ENCODE measurements around the gene RPUSD1. TPM values are rescaled to one million over a fixed set of nuclear protein-coding genes. Genes with fewer than 3 reads are reported as not detected.

RPUSD1 gene
- total and polyA plus RNA-seq, 2 of the 13 experiments (the other 11 are each of a cell fraction or from before 2014, with no cell fraction given) = 13.1 to 26.2 TPM

DNA sequence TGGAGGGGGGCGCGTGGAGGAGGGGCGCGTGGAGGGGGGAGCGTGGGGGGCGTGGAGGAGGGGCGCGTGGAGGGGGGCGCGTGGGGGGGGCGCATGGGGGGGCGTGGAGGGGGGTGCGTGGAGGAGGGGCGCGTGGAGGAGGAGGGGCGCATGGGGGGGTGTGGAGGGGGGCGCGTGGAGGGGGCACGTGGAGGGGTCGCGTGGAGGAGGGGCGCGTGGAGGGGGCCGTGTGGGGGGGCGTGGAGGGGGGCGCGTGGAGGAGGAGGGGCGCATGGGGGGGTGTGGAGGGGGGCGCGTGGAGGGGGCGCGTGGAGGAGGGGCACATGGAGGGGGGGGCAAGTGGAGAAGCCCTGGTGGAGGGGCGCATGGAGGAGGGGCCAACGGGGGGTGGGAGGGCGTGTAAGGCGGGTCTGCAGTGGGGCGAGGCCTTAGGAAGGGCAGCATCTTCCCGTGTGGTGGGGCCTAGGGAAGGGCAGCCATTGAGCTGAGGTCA lies 20.4 kb downstream of the RPUSD1 start (continued):
- TF ChIP-seq, protein P1, sequence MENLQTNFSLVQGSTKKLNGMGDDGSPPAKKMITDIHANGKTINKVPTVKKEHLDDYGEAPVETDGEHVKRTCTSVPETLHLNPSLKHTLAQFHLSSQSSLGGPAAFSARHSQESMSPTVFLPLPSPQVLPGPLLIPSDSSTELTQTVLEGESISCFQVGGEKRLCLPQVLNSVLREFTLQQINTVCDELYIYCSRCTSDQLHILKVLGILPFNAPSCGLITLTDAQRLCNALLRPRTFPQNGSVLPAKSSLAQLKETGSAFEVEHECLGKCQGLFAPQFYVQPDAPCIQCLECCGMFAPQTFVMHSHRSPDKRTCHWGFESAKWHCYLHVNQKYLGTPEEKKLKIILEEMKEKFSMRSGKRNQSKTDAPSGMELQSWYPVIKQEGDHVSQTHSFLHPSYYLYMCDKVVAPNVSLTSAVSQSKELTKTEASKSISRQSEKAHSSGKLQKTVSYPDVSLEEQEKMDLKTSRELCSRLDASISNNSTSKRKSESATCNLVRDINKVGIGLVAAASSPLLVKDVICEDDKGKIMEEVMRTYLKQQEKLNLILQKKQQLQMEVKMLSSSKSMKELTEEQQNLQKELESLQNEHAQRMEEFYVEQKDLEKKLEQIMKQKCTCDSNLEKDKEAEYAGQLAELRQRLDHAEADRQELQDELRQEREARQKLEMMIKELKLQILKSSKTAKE (CRISPR knock-in tag; IDR thresholded peaks at IDR 0.05; ENCODE audit: borderline replicate concordance) = no peak
- TF ChIP-seq YEATS4 (CRISPR knock-in tag; IDR thresholded peaks at IDR 0.05; ENCODE audit: borderline replicate concordance) = no peak
- no peak for TF ChIP-seq ZNF331 (CRISPR knock-in tag; IDR thresholded peaks at IDR 0.05)

DNA sequence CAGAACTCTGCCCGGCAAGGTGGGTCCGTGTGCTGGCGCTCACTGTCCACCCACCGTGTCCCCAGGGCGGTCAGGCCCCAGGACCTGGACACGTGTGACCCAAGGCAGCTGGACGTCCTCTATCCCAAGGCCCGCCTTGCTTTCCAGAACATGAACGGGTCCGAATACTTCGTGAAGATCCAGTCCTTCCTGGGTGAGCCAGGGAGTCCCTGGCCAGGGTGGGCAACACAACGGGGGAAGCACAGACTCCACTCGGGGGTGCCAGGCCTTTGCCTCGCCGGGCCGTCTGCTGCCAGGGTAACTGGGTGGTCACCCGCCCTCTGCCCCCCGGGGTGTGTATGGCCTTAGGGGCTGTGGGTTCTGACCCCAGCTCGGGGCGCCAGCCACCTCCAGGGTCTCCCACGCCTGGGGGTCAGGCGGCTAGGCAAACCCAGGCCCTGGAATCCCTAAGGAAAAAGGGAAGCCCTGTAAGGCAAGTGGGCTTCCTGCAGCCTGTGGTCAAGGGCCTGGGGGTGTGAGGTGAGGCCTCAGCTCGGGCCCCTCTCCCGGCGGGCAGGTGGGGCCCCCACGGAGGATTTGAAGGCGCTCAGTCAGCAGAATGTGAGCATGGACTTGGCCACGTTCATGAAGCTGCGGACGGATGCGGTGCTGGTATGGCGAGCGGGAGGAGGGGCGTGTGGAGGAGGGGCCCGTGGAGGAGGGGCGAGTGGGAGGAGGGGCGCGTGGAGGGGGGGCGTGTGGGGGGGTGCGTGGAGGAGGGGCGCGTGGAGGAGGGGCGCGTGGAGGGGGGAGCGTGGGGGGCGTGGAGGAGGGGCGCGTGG lies 21.2 kb downstream of the RPUSD1 start:
- in situ Hi-C loops (cut with HindIII; ENCODE audit: extremely low pct_ligation_motif_present, low pct_unique_long_range_greater_than_20kb) = no loop called here
- Histone ChIP-seq H3K4me3 (replicated peaks in 1 of 3; ENCODE audit: insufficient read depth in 1 of 3, low read depth in 2 of 3, low read length in 3 of 3) (no peak overlapping the region), H3K79me2 (ENCODE audit: insufficient read depth, low read length) (no peaks in the 10 kb centered on the region), H3K9me3 (ENCODE audit: low read length) (no peaks in the 10 kb centered on the region), H3K36me3 (replicated peaks in 1 of 2; ENCODE audit: control insufficient read depth in 1 of 2, insufficient read depth in 2 of 2, low read length in 2 of 2) (no peaks in the 10 kb centered on the region), H3K4me1 (ENCODE audit: insufficient read depth, low read length) (peaks cover 6% of the 10 kb centered on the region), H4K20me1 (ENCODE audit: insufficient read depth, low read length) (no peaks in the 10 kb centered on the region), H3K27ac (ENCODE audit: extremely low read length, insufficient read depth, low read length) (no peak overlapping the region), H3K9ac (ENCODE audit: insufficient read depth, low read depth, low read length) (no peak overlapping the region), H3K27me3 (ENCODE audit: control insufficient read depth in 1 of 2, insufficient read depth in 2 of 2, low read length in 2 of 2) (peaks cover 0 to 2% of the 10 kb centered on the region in 2 experiments; a peak in 2 of 5 replicates), H2AFZ (ENCODE audit: low read length) (no peak overlapping the region), H3K4me2 (ENCODE audit: low read depth, low read length) (no peak overlapping the region)
- ChIA-PET POLR2A (no interaction called here), CTCF (ENCODE audit: low intra/inter-chr PET ratio, low total read pairs) (no interaction called here)
- DNase-seq (ENCODE audit: low spot score) (no peak), ATAC-seq (no peak), FAIRE-seq (no peak)
- TF ChIP-seq MAFF (IDR thresholded peaks at IDR 0.05; ENCODE audit: low read depth, low read length) (peak; percentile 45; the same call in 1 of the 2 replicates), MAFK (conservative IDR thresholded peaks at IDR 0.05 in 1 of 2, IDR thresholded peaks at IDR 0.05 in 1 of 2; ENCODE audit: low read length in 2 of 2) (peak; percentile 63 to 72)
- TF ChIP-seq, protein P2, sequence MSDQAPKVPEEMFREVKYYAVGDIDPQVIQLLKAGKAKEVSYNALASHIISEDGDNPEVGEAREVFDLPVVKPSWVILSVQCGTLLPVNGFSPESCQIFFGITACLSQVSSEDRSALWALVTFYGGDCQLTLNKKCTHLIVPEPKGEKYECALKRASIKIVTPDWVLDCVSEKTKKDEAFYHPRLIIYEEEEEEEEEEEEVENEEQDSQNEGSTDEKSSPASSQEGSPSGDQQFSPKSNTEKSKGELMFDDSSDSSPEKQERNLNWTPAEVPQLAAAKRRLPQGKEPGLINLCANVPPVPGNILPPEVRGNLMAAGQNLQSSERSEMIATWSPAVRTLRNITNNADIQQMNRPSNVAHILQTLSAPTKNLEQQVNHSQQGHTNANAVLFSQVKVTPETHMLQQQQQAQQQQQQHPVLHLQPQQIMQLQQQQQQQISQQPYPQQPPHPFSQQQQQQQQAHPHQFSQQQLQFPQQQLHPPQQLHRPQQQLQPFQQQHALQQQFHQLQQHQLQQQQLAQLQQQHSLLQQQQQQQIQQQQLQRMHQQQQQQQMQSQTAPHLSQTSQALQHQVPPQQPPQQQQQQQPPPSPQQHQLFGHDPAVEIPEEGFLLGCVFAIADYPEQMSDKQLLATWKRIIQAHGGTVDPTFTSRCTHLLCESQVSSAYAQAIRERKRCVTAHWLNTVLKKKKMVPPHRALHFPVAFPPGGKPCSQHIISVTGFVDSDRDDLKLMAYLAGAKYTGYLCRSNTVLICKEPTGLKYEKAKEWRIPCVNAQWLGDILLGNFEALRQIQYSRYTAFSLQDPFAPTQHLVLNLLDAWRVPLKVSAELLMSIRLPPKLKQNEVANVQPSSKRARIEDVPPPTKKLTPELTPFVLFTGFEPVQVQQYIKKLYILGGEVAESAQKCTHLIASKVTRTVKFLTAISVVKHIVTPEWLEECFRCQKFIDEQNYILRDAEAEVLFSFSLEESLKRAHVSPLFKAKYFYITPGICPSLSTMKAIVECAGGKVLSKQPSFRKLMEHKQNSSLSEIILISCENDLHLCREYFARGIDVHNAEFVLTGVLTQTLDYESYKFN (CRISPR knock-in tag; conservative IDR thresholded peaks at IDR 0.05) = no peak
- TF ChIP-seq, protein P3, sequence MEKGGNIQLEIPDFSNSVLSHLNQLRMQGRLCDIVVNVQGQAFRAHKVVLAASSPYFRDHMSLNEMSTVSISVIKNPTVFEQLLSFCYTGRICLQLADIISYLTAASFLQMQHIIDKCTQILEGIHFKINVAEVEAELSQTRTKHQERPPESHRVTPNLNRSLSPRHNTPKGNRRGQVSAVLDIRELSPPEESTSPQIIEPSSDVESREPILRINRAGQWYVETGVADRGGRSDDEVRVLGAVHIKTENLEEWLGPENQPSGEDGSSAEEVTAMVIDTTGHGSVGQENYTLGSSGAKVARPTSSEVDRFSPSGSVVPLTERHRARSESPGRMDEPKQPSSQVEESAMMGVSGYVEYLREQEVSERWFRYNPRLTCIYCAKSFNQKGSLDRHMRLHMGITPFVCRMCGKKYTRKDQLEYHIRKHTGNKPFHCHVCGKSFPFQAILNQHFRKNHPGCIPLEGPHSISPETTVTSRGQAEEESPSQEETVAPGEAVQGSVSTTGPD (CRISPR knock-in tag; IDR thresholded peaks at IDR 0.05) = no peak
- BruUV-seq (replicated peaks) = no TSS peak
- 61% methylated on average over 36 of the region's 48 CpGs for WGBS (ENCODE audit: low lambda C conversion rate)
- intact Hi-C loops (cut with micrococcal nuclease; ENCODE audit: unreplicated experiment) = no loop called here
